Endothelial cell of umbilical vein (primary cell): ENCODE measurements around the gene DPF3. TPM values are rescaled to one million over a fixed set of nuclear protein-coding genes. Genes with fewer than 3 reads are reported as not detected.

ENCODE experiments used
- BruUV-seq: library from RNA; stranded (reverse); fragments of 400-500 nt; replicated peaks from 2 replicates; lab custom pipeline; 2021; lab: Mats Ljungman, UMichigan
- CTCF ChIA-PET: fragments of 300-600, 350-600 bp; sonication (Branson Sonifier 250); formaldehyde crosslinking; loops from one replicate; lab custom pipeline; 2021; ENCODE audit warnings: antibody characterized with exemption, inconsistent platforms; lab: Charles Lee
- POLR2A ChIA-PET: fragments of 300-600, 350-600 bp; sonication (Branson Sonifier 250); formaldehyde crosslinking; loops from one replicate; lab custom pipeline; 2021; ENCODE audit warnings: antibody characterized with exemption, inconsistent platforms; lab: Charles Lee
- DNase-seq: peaks from one replicate; pipeline ENCODE4 v3.0.0-alpha.2; 2011; ENCODE audit warnings: low read depth, low spot score
- FAIRE-seq: peaks from 2 replicates; lab custom pipeline; 2011; peaks lifted over from hg19 to GRCh38; lab: Jason Lieb, UNC
- H2AFZ ChIP-seq: 2 replicates; pipeline ENCODE4 v1.6.0; 2012; ENCODE audit warnings: low read depth, low read length, control low read depth, inconsistent platforms
- H3K27ac ChIP-seq: 2 replicates; pipeline ENCODE4 v1.5.1; 2011; ENCODE audit warnings: low read depth, mild to moderate bottlenecking, control low read depth, low read length, moderate library complexity; ENCODE audit not compliant: insufficient read depth
- H3K27me3 ChIP-seq, 2 experiments: 2 replicates each; pipeline versions ENCODE4 v1.6.0 to v1.6.1; 2011; ENCODE audit warnings: low read length in 2 of 2, mixed read lengths in 1 of 2; ENCODE audit not compliant: control insufficient read depth in 2 of 2, insufficient read depth in 2 of 2
- H3K36me3 ChIP-seq, 2 experiments: 2 replicates in 1 of 2; 3 replicates in 1 of 2; pipeline ENCODE4 v1.5.1; 2011; ENCODE audit warnings: low read length in 2 of 2, mild to moderate bottlenecking in 1 of 2, moderate library complexity in 1 of 2; ENCODE audit not compliant: control insufficient read depth in 2 of 2, insufficient read depth in 2 of 2; ENCODE audit errors: extremely low read depth in 1 of 2
- H3K4me1 ChIP-seq: 3 replicates; pipeline ENCODE4 v1.5.1; 2011; ENCODE audit warnings: mild to moderate bottlenecking, low read length; ENCODE audit not compliant: control insufficient read depth, insufficient read depth; ENCODE audit errors: extremely low read depth
- H3K4me2 ChIP-seq: 2 replicates; pipeline ENCODE4 v1.6.1; 2011; ENCODE audit warnings: low read length, control low read depth, mixed read lengths; ENCODE audit not compliant: insufficient read depth
- H3K4me3 ChIP-seq, 3 experiments: fragments of 200-600 bp in 1 of 3; sonication (generic), shearing (Covaris generic) in 1 of 3; replicated peaks in 1 of 3; 2 replicates each; pipeline ENCODE4 v1.5.1; 2011 to 2016; ENCODE audit warnings: control low read depth in 3 of 3, low read length in 3 of 3, mild to moderate bottlenecking in 2 of 3, inconsistent platforms in 1 of 3, low read depth in 1 of 3, moderate library complexity in 1 of 3; ENCODE audit not compliant: insufficient read depth in 1 of 3
- H3K79me2 ChIP-seq: 2 replicates; pipeline ENCODE4 v1.6.0; 2012; ENCODE audit warnings: low read length, inconsistent platforms; ENCODE audit not compliant: control insufficient read depth, insufficient read depth
- H3K9ac ChIP-seq: replicated peaks from 2 replicates; pipeline ENCODE3; 2011; ENCODE audit warnings: low read length, control low read depth; ENCODE audit not compliant: insufficient read depth; ENCODE audit errors: extremely low read depth
- H3K9me1 ChIP-seq: replicated peaks from 3 replicates; pipeline ENCODE4 v1.6.0; 2011; ENCODE audit warnings: mild to moderate bottlenecking, low read length; ENCODE audit not compliant: control insufficient read depth, insufficient read depth; ENCODE audit errors: extremely low read depth
- H3K9me3 ChIP-seq: replicated peaks from 2 replicates; pipeline ENCODE4 v1.5.1; 2012; ENCODE audit warnings: low read length, inconsistent platforms; ENCODE audit not compliant: control insufficient read depth, insufficient read depth
- H4K20me1 ChIP-seq: replicated peaks from 2 replicates; pipeline ENCODE3; 2011; ENCODE audit warnings: mild to moderate bottlenecking, low read length; ENCODE audit not compliant: control insufficient read depth, insufficient read depth; ENCODE audit errors: extremely low read depth
- EZH2 ChIP-seq: IDR thresholded peaks from 2 replicates; pipeline ENCODE4 v1.6.1; 2012; ENCODE audit warnings: borderline replicate concordance, low read depth, mild to moderate bottlenecking, moderate library complexity, low read length, inconsistent platforms; ENCODE audit not compliant: severe bottlenecking
- FOS ChIP-seq: IDR thresholded peaks from 2 replicates; pipeline ENCODE4 v1.6.1; 2011; ENCODE audit warnings: mild to moderate bottlenecking, low read length, moderate library complexity, borderline replicate concordance; ENCODE audit not compliant: insufficient read depth
- GATA2 ChIP-seq: IDR thresholded peaks from 2 replicates; pipeline ENCODE4 v1.7.0; 2011; ENCODE audit warnings: low read depth, mild to moderate bottlenecking, moderate library complexity, mixed read lengths, low read length; ENCODE audit not compliant: insufficient read length, insufficient read depth
- JUN ChIP-seq: IDR thresholded peaks from 2 replicates; pipeline ENCODE4 v1.6.1; 2011; ENCODE audit warnings: borderline replicate concordance, low read depth; ENCODE audit not compliant: insufficient read length, insufficient read depth
- MYC ChIP-seq: IDR thresholded peaks from one replicate; pipeline ENCODE4 v1.6.1; 2011; ENCODE audit warnings: mild to moderate bottlenecking, low read depth, low read length
- POLR2AphosphoS5 ChIP-seq: IDR thresholded peaks from 2 replicates; pipeline ENCODE4 v1.6.1; 2012; ENCODE audit warnings: low read depth, mild to moderate bottlenecking, control low read depth, low read length, moderate library complexity; ENCODE audit not compliant: insufficient read depth
- dilution Hi-C: fragments of 300-500 bp; cut with MboI; formaldehyde crosslinking; loops from one replicate; pipeline ENCODE4 v1.15.0; 2019; ENCODE audit warnings: low sequenced_read_pairs; ENCODE audit not compliant: extremely low pct_ligation_motif_present
- intact Hi-C: fragments of 100-400 bp; cut with micrococcal nuclease; formaldehyde crosslinking; loops from one replicate; pipeline ENCODE4 v1.10.0; 2022
- polyA plus RNA-seq, 4 experiments: library from polyadenylated mRNA; depleted of rRNA in 3 of 4; stranded (reverse) in 3 of 4; unstranded in 1 of 4; fragments of >200 nt; gene quantifications; 2 replicates each; pipeline versions ENCODE4 v1.2.1 to v1.2.3, GENCODE V29; 2011 to 2012; ENCODE audit warnings: missing spikeins in 1 of 4
- total RNA-seq: library from RNA; stranded (reverse); gene quantifications from 2 replicates; pipeline ENCODE4 v1.2.3, GENCODE V29; 2021
- TF ChIP-seq, protein P1 (sequence below), 2 donors: IDR thresholded peaks; 1 replicate in 1 of 2; 2 replicates in 1 of 2; pipeline ENCODE4 v1.5.1; 2011; ENCODE audit warnings: low read length in 2 of 2, mild to moderate bottlenecking in 2 of 2, moderate library complexity in 2 of 2, control low read depth in 1 of 2, inconsistent platforms in 1 of 2, low read depth in 1 of 2; ENCODE audit not compliant: insufficient read depth in 1 of 2; ENCODE audit errors: extremely low read depth in 1 of 2

Gene DPF3
- total and polyA plus RNA-seq, 2 donors (not counting 3 experiments of a cell fraction or from before 2014, with no cell fraction given), result 2.4 to 3.5 TPM

DNA sequence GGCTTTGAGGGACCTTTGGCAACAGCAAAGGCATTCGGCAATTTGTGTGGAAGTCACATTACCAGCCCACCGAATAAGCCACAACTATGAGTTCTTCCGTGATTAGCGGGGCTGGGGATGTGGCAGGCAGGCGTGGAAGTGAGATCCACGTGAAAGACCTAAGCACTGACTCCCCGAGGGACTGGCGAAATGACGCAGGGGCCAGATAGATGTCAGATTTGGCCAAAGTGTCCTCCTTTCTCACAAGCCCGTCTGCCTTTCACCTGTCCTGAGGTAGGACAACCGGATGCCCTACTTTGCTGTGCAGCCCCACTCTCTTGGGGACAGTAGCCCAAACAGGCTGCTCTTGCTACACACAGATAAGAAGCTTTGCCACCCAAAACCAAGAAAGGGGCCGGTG is 54.5 kb downstream of the DPF3 start:
- Histone ChIP-seq H3K9ac (no peak overlapping the region), H3K36me3 (no peaks in the 10 kb centered on the region), H3K9me3 (no peaks in the 10 kb centered on the region), H3K9me1 (no peaks in the 10 kb centered on the region), H3K27me3 (no peaks in the 10 kb centered on the region), H3K27ac (no peak overlapping the region), H3K79me2 (no peaks in the 10 kb centered on the region), H3K4me1 (no peaks in the 10 kb centered on the region), H3K4me3 (no peak overlapping the region), H2AFZ (no peak overlapping the region), H3K4me2 (no peak overlapping the region), H4K20me1 (no peaks in the 10 kb centered on the region)
- no TSS peak for BruUV-seq
- DNase-seq (no peak), FAIRE-seq (no peak)
- ChIA-PET CTCF (interaction anchor here (0.7 kb wide), 1 partner anchor 323 kb away, joined by 4 read pairs; no protein-coding TSS in a partner anchor), POLR2A (no interaction called here)
- TF ChIP-seq GATA2 (no peak), EZH2 (no peak), JUN (no peak), FOS (no peak), POLR2AphosphoS5 (no peak), MYC (no peak)
- TF ChIP-seq, protein P1, sequence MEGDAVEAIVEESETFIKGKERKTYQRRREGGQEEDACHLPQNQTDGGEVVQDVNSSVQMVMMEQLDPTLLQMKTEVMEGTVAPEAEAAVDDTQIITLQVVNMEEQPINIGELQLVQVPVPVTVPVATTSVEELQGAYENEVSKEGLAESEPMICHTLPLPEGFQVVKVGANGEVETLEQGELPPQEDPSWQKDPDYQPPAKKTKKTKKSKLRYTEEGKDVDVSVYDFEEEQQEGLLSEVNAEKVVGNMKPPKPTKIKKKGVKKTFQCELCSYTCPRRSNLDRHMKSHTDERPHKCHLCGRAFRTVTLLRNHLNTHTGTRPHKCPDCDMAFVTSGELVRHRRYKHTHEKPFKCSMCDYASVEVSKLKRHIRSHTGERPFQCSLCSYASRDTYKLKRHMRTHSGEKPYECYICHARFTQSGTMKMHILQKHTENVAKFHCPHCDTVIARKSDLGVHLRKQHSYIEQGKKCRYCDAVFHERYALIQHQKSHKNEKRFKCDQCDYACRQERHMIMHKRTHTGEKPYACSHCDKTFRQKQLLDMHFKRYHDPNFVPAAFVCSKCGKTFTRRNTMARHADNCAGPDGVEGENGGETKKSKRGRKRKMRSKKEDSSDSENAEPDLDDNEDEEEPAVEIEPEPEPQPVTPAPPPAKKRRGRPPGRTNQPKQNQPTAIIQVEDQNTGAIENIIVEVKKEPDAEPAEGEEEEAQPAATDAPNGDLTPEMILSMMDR (IDR thresholded peaks at IDR 0.05; ENCODE audit: extremely low read depth in 1 of 2, insufficient read depth in 1 of 2, low read depth in 1 of 2, low read length in 2 of 2), result no peak
- dilution Hi-C loops, result no loop called here
- intact Hi-C loops, result no loop called here
